Liver (tissue), 3 donors: ENCODE data around the gene ARID4B.
"Not testable (repeated sequence)": the region's sequence is repeated elsewhere in the genome, so short reads cannot be mapped to it uniquely, and the experiment has no call there.

Source experiments
- CTCF ChIP-seq: fragments of 150-350 bp; IDR thresholded peaks from 2 replicates; pipeline ENCODE4 v1.5.1; 2017; ENCODE audit warnings: improper control_type of control experiment, low read depth, low read length; ENCODE audit not compliant: missing input control
- EGR1 ChIP-seq, 2 donors: IDR thresholded peaks; 2 replicates each; pipeline ENCODE4 v1.6.1; 2016 to 2018; ENCODE audit warnings: antibody characterized with exemption in 2 of 2, low read depth in 2 of 2
- RAD21 ChIP-seq, 2 donors: IDR thresholded peaks; 2 replicates each; pipeline ENCODE4 v1.6.1; 2016; ENCODE audit warnings: antibody characterized with exemption in 2 of 2, mild to moderate bottlenecking in 2 of 2
- REST ChIP-seq: IDR thresholded peaks from 2 replicates; pipeline ENCODE4 v1.6.1; 2016; ENCODE audit warnings: antibody characterized with exemption, mild to moderate bottlenecking
- SP1 ChIP-seq: IDR thresholded peaks from 2 replicates; pipeline ENCODE4 v1.6.1; 2018; ENCODE audit warnings: antibody characterized with exemption, mild to moderate bottlenecking
- YY1 ChIP-seq: IDR thresholded peaks from 2 replicates; pipeline ENCODE4 v1.6.1; 2016; ENCODE audit warnings: antibody characterized with exemption, mild to moderate bottlenecking
- TF ChIP-seq, protein P1 (sequence below): IDR thresholded peaks from 2 replicates; pipeline ENCODE4 v1.6.1; 2016; ENCODE audit warnings: antibody characterized with exemption
- donor health status: healthy.
- donor health status: healthy.

DNA sequence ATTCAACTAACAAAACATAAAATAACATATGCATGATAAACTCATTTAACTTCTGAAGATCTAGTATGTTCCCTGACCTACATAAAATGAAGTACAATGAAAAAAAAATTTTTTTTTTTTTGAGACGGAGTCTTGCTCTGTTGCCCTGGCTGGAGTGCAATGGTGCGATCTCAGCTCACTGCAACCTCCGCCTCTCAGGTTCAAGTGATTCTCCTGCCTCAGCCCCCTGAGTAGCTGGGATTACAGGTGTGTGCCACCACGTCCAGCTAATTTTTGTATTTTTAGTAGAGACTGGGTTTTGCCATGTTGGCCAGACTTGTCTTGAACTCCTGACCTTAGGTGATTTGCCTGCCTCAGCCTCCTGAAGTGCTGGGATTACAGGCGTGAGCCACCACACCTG lies 125.5 kb downstream of the ARID4B start:
- not testable (repeated sequence) for TF ChIP-seq RAD21 (IDR thresholded peaks at IDR 0.05); CTCF; REST; EGR1 (IDR thresholded peaks at IDR 0.05; ENCODE audit: low read depth in 2 of 2); SP1; YY1
- TF ChIP-seq, protein P1, sequence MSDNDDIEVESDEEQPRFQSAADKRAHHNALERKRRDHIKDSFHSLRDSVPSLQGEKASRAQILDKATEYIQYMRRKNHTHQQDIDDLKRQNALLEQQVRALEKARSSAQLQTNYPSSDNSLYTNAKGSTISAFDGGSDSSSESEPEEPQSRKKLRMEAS: not testable (repeated sequence)
